GM18499 (cell line): ENCODE measurements around the gene NCOR2.

Experiments used
- ATAC-seq: cut with Tn5 transposase; IDR thresholded peaks from one replicate; pipeline ENCODE4 v1.9.1; 2021; ENCODE audit warnings: moderate number of reproducible peaks; ENCODE audit not compliant: insufficient read depth, unreplicated experiment

The NCOR2 gene

DNA sequence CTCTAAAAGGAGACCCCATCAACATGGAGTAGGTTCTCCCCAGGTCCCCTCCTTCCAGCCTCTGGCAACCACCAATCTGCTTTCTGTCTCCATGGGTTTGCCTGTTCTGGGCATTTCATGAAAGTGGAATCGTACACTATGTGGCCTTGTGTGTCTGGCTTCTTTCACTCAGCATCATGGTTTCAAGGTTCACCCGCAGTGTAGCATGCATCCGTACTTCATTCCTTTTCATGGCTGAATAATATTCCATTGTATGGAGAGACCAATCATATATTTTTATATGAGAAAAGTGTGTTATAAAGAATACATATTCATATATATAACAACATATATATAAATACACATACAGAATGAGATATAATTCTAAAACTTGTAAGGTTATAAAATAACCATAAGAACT is 19.8 kb downstream of the NCOR2 start:
- ATAC-seq: no peak

DNA sequence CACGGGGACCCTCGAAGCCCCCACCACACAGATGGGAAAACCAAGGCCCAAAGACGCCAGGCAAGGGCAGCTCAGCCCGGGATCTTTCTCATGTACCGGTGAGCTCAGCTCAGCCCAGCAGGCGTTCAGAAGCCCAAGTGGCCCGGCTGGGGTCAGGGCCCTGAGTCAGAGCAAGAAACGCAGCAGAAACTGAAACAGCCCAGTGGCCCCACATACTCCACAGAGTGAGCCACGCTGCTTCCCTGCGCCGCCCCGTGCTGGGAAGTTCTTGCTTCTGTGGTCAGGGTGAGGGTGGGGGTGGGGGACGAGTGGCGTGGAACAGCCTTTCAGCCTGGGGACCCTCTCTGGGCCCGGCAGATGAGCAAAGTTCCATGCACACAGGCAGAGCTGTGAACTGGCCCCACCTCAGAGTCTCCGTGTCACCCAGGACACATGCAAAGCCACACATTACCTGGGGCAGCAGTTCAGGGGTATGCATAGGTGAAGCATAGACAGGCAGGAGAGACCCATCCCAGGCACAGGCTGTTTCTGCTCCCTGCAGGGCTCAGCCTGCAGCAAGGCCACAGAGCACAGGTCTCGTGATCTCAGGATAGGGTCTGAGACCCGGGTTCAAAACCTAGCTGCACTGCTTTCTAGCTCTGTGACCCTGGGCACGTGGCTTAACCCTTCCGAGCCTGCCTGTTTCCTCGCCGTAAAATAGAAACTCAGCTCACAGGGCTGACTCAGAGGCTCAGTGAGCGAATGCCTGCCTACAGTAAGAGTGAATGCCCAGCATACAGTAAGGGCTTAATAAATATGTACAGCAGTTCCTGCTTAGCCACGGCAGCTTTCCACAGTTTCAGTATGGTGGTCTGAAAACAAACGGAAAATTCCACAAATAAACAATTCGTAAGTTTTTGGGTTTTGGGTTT is 21.6 kb downstream of the NCOR2 start:
- ATAC-seq: peak; percentile 79

DNA sequence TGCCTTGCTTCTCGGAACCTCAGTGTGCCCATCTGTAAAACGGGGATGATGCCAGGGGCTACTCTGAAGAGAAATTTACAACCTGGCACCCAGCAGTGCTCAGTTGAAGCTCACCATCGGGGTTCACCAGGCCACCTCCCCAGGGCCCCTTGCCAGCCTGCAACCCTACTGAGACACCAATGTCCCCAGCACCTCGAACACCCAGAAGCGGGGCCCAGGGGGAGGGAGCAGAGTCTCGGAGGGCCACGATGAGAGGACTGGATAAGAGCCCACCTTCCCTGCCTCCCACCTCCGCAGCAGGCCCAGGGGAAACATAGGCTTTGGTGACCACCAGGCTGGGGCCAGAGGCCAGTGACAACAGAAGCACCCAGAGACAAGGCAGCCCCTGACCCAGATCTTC is 22.4 kb downstream of the NCOR2 start:
- no peak for ATAC-seq

DNA sequence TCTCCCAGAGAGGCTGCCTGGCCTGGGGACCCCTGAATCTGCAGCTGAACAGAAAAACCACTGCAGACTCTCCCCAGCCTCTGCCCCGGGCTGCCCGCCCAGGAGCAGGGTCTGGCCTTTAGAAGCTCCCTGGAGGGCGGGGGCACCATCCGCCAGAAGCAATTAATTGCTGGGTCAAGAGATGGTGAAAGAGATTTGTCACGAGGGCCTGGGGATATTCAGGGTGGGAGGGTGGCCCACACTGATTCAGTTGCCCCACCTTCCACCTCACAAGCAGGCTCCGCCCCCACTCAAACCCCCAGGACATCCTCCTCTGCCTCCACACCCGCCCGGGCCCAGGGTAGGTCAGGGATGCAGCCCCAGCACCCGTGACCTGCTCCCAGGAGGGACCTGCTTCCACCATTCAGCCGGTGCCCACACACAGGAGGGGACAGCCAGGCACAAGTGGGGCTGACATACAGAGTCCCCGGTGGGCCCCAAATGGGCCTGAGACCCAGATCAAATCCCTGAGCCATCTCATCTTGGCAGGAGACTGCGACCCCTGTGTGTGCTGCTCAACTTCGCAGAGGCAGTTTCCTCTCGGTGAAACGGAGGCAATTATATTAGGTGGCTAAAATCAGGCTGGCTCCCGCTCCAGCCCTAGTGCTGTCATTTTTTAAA is 23.0 kb downstream of the NCOR2 start:
- ATAC-seq: no peak

DNA sequence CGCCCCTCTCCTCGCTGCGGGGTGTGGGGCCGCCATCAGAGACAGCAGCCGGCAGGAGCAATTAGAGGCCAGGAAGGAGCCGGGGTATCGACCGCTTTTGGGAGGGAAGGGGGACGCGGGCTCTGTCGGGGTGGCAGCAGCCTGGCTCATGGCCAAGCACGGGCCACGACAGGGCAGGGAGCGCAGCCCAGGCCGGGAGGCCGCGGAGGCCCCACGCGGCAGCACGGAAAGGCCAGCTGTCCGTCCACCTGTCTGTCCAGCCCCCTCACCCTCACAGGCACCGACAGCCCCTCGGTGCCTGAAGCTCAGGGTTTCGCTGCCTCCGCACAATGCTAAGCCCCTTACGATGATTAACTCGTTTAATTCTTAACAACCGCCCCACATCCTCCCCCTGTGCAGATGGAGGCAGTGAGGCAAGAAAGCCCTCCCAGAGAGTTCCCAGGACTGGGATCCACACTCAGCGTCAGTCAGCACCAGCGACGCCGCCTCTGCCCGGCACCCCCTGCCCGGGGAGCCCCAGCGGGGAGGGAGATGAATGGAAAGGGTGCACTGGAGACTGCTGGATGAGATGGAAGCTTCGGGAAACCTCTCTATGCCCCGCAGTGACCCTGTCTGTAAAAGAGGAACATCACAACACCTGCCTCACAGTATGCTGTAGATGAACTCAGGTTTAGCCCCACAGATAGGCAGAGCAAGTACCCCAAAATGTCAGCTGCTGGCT is 23.7 kb downstream of the NCOR2 start:
- no peak for ATAC-seq

DNA sequence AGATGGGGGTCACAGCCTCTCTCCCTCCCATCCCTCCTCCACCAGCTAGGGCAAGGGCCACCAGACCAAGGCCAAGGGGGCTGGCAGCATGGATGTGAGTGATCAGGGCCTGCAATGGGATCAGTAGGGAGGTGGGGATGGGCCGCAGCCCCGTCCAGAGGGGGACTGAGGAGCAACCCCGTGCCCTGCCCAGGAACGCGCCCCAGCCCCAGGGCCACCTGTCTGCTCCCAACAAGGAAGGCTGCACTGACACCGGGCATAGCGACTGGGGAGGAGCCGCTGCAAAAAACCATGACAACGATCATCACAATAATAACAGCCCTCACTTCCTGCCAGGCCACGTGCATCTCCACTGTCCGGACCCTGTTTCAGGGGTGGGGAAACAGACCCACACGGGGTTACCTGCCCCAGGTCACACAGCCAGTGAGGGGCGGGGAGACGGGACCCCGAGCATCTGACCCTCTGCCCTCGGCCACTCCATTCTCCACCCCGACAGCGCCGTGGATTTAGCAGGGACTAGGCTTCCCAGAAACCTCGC is 24.3 kb downstream of the NCOR2 start:
- ATAC-seq: no peak

DNA sequence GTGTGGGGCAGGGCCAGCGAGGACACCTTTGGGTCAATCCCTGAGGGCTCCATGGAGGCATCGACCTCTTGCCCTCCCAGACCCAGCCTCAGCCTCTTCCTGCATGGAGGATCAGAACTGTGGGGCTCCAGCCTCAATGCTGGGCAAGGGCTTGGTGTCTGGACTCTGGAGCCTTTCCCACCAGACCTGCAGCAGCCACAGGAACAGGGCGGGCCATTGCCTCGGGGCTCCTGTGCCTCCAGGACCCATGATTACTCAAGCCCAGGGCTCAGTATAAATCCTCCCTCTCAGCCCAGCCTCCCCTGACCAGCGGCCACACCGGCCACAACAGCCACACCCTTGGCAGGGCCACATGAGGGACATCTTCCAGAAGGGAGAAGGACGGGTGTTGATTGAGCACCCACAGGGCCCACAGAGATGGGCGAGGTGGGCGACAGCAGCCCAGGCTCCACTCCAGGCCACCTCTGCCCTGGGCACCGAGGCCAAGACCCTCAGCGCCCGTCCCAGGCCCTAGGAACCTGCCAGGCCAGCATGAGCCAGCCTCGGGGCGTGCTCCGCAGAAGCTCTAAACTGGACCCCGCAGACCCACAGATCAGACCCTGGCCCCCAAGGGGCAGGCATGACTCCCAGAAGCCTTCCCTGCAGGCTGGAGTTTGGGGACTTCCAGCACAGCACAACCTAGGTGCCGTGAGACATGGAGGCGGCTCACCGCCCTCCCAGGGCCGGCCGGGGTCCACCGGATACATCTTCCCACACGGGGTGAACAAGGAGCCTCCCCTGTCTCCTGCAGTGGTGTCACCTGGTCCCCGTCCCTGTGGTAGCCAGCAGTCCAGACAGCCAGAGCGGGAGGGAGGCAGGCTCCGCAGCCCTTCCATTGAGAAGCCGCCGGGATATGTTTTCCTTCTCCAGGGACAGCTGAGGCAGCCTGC is 25.1 kb downstream of the NCOR2 start:
- ATAC-seq: no peak

DNA sequence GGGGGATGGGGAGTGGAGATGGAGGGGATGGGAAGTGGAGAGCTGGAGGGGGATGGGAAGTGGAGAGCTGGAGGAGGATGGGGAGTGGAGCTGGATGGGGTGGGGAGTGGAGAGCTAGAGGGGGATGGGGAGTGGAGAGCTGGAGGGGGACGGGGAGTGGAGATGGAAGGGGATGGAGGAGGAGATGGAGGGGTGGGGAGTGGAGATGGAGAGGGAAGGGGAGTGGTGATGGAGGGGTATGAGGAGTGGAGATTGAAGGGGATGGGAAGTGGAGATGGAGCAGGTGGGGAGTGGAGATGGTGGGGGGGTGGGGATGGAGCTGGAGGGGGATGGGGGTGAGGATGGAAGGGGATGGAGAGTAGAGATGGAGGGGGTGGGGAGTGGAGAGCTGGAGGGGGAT is 26.1 kb downstream of the NCOR2 start:
- ATAC-seq: no peak

DNA sequence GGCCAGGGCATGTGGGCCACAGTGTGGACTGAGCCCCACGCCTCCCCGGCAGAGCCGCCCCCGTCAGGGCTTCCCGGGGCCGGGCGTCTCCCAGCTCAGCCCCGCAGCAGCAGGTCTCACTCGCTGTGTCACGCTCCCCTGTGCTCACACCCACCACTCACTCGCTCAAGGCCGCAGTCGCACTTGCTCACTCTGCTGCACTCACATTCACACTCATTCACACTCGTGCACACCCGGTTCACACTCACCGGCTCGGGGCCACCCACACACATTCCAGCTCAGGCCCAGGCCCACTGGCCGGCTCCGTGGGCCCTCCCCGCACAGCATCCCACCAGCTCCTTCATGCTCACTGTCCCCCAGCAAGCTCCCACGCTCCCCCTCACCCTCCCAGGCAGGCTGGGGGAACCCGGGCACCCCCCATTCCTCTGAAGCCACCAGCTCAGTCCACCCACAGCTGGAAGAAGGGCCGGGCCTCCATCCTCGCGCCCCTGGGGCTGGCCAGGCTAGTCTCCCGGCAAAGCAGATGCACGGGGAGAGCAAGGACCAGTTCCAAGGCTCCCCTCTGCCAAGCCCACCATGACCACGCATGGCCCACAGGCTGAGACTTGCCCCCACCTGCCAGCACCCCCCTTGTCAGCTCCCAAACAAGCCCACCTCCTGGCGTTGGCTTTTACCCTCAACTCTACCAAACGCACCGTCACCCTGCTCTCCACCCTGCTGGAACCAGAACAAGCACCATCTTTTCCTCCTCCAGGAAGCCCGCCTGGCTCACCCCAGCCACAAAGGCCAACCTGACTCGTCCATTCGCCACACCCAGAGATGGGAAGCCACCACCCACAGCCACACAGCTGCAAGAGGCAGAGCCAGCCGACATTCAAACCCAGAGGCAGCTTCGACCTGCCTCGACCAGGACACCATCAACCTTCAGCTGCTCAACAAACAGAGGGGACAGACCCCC is 28.0 kb downstream of the NCOR2 start:
- no peak for ATAC-seq

DNA sequence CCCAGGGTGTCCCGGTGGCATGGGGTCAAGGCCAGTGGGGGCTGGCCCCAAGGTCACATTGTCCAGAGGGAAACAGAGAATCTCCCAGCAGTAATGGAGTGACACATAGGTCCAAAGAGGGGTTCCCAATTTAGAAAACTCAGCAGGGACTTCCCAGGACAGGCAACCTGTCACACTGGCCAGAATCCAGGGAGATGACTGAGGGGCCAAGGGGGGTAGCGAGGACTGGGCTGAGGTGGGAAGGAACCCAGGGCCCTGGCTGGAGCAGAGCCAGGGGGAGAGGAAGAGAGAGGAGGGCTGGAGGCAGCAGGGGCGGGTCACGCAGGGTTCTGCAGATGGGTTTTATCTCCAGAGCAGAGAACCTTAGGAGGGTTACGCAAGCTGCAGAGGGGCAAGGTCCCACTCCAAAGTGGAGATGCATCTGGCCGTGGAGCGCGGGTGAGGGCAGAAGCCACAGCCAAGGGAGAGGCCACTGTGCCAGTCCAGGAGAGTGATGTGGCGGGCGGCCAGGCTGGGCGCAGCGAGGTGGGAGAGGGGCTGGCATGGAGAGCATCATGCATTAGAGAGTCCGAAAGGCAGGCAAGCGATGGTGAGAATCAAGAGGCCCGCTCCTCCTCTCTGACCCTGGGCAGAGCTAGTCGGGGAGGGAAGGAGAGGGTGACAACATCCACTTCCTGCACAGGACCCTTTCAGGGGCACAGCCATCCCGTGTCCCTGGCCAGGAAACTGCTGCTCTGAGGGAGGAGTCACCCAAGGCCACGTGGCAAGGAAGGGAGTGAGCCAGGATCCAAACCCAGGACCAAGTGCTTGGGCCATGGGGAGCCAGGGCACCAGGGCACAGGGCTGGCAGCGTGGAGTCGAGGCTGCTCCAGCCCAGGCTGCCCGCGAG is 29.0 kb downstream of the NCOR2 start:
- no peak for ATAC-seq

DNA sequence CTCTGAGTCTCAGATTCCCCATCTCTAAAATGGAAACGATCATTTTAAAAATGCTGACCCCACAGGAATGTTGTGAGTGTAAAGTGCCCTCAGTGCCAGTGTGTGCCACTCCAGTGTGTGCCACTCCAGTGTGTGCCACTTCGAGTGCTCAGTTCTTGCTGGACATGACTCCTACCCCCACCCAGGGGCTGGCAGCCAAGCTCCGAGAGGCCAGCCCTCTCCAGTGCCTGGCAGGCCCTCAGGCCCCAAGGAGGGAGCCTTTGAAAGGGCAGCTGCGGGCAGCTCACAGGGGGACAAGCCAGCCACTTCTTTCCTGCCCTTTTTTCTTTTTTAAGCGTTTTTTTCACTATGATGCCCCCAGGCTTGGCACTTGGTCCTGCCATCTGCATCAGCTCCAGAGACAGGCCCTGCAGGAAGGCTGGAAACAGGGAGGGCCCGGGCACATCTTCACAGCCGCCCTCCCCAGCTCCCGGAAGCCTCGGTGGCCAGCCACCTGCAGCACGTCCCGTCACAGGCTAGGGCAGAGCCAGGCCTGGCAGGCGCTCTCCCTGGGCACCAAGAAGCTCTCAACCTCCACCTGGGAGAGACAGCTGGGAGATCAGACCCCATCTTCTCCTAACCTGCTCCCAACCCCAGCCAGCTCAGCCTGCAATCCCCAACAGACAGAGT is 29.8 kb downstream of the NCOR2 start:
- no peak for ATAC-seq

DNA sequence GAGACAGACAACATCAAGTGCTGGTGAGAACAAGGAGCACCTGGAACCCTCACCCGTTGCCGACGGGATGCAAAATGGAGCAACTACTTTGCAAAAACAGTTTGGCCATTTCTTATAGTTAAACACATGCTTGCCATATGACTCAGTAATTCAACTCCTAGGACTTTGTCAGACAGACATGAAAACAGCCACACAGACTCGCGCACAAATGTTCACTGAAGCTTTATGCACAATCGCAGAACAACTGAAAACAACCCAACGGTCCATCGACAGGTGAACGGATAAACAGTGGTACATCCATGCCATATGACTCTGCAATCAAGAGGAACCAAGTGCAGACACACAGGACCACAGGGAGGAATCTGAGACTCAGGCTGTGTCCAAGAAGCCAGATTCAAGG is 30.8 kb downstream of the NCOR2 start:
- ATAC-seq: no peak

DNA sequence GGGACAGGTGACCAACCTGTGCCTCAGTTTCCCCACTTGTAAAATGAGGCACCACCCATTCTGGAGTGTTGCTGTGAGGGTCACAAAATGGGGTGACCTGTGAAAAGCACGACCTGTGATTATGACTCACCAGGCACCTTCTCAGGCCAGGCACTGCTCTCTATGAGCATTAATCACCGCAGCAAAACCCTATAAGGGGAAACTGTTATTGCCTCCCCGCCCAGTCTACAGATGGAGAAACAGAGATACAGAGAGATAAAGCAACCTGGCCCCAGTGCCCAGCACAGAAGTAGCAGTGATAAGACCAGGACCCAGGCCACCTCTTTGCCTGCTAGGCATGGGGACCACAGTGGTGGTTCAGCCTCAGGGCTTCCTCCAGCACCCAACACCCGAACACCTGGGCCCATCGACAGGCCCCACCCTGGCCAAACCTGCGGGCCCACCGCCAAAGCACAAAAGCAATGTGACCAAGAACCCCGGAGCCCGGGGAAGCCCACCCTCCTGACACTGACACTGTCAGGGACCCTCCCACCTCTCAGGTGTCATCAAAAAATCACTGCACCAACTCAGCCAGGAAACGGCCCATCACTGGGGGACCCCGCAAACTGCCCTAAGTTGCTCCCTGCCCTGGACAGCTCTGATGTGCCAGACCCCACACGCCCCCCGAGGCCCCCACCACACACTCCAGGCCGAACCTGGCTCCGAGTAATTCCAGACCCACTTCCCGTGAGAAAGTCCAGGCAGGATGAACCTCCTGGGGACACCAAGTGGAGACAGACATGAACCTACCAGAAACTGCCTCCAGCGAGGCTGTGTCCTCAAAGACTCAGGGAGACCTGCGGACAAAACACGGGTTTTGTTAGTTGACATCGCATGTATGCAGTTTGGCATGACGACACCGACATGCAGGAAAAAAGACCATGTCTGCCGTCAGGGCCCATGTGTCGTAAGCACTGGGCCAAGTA is 32.4 kb downstream of the NCOR2 start:
- ATAC-seq: no peak

DNA sequence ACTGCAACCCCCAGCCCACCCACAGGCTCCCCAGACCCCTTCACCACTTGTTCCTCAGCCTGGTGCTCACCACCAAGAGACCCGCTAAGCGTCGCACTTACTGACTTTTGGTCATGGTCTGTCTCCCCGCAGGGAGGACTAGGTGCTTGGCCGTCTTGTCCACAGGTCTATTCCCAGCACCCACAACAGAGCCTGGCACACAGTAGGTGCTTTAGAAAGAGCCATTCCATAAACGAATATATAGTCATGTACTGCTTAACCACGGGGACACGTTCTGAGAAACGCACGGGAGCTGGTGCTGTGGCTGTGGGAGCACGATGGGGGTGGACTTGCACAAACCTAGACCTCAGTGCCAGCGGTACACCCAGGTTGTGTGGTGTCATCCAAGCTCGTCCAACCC is 34.0 kb downstream of the NCOR2 start:
- ATAC-seq: no peak

DNA sequence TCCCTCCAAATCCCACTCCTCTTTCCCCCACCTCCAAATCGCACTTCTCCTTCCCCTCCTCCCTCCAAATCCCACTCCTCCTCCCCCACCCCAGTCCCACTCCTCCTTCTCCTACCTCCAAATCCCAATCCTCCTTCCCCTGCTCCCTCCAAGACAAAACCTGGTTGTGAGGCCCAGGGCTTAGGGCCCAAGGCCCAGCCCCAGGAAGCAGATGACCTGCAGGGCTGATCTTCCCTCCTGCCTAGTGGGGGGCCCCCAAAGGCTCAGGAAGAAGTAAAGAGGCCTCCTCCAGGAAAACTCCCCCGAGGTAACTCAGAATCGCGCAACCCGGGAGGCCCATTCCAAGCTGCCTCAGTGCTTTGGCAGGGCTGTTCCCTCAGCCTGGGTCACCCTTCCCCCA is 34.4 kb downstream of the NCOR2 start:
- no peak for ATAC-seq

DNA sequence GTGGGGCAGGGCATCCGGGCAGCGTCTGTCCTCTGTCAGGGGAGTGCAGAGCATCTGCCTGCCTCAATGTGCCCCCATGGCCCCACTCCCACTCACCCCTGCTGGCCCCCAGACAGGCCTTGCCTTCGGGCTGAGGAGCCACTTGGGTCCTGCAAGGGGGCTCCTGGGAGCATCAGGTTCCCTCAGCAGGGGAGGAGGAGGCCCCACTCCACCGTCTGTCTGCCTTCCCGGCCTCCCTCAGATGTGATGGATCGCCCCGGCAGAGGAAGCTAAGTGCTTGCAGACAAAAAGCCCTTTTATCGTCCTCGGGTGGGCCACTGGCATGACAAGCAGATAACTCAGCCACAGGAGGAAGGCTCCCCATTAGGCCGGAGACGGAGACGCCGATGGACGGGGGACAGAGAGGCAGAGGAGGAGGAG is 35.1 kb downstream of the NCOR2 start:
- no peak for ATAC-seq
